Measurements from ENCODE around the gene TMIE. TPM values are rescaled to one million over a fixed set of nuclear protein-coding genes. Genes with fewer than 3 reads are reported as not detected.

The TMIE gene
- total and polyA plus RNA-seq, 2 of the 13 experiments (the other 11 are each of a cell fraction or from before 2014, with no cell fraction given) = not detected

- TF ChIP-seq RERE (CRISPR knock-in tag; IDR thresholded peaks at IDR 0.05; ENCODE audit: low read depth) (no peak), ATF5 (CRISPR knock-in tag; IDR thresholded peaks at IDR 0.05; ENCODE audit: low read depth) (no peak), NCOA2 (CRISPR knock-in tag; IDR thresholded peaks at IDR 0.05) (no peak), KAT2B (IDR thresholded peaks at IDR 0.05; ENCODE audit: borderline replicate concordance, low read depth, low read length) (no peak), ZNF597 (CRISPR knock-in tag; IDR thresholded peaks at IDR 0.05) (no peak), ZNF230 (CRISPR knock-in tag; IDR thresholded peaks at IDR 0.05) (peak; percentile 63; the same call in 1 of the 2 replicates), CENPX (CRISPR knock-in tag; IDR thresholded peaks at IDR 0.05) (no peak), PRDM10 (CRISPR knock-in tag; IDR thresholded peaks at IDR 0.05; ENCODE audit: low read depth) (0 out of 2 replicates have a peak, but pooled peaks have one; percentile 20), XRCC5 (optimal IDR thresholded peaks at IDR 0.05; ENCODE audit: low read length) (peak; percentile 13), ZNF674 (CRISPR knock-in tag; IDR thresholded peaks at IDR 0.05; ENCODE audit: low read depth) (no peak), ATM (IDR thresholded peaks at IDR 0.05; ENCODE audit: borderline replicate concordance) (no peak), ZNF354B (CRISPR knock-in tag; IDR thresholded peaks at IDR 0.05) (no peak), PAX8 (CRISPR knock-in tag; IDR thresholded peaks at IDR 0.05; ENCODE audit: borderline replicate concordance) (peak; percentile 46; the same call in 1 of the 2 replicates), ASH2L (IDR thresholded peaks at IDR 0.05; ENCODE audit: insufficient read length, low read depth, low read length) (no peak)
- TF ChIP-seq, protein P1, sequence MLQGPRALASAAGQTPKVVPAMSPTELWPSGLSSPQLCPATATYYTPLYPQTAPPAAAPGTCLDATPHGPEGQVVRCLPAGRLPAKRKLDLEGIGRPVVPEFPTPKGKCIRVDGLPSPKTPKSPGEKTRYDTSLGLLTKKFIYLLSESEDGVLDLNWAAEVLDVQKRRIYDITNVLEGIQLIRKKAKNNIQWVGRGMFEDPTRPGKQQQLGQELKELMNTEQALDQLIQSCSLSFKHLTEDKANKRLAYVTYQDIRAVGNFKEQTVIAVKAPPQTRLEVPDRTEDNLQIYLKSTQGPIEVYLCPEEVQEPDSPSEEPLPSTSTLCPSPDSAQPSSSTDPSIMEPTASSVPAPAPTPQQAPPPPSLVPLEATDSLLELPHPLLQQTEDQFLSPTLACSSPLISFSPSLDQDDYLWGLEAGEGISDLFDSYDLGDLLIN (CRISPR knock-in tag; IDR thresholded peaks at IDR 0.05; ENCODE audit: borderline replicate concordance) = no peak
Measured at GRCh38 chr3:46705022-46705530, 3.9 kb downstream of the TMIE start (continued).
